HCT116 (cell line): ENCODE results near the gene CYP11A1. TPM values are rescaled to one million over a fixed set of nuclear protein-coding genes. Genes with fewer than 3 reads are reported as not detected.

Experiments used
- ATAC-seq: fragments of 200-7000 bp; cut with Tn5 transposase; 2 replicates; pipeline ENCODE4 v1.9.1; 2020; ENCODE audit warnings: mild to moderate bottlenecking, moderate library complexity
- BruUV-seq: library from RNA; stranded (reverse); fragments of 400-500 nt; replicated peaks from 2 replicates; lab custom pipeline; 2021; lab: Mats Ljungman, UMichigan
- CTCF ChIA-PET: fragments of 300-600 bp; sonication (Branson Sonifier 250); formaldehyde crosslinking; loops from one replicate; lab custom pipeline; 2021; ENCODE audit warnings: antibody characterized with exemption; lab: Charles Lee
- POLR2A ChIA-PET: fragments of 300-600, 350-600 bp; sonication (Branson Sonifier 250); formaldehyde crosslinking; loops from one replicate; lab custom pipeline; 2021; ENCODE audit warnings: antibody characterized with exemption; lab: Charles Lee
- RAD21 ChIA-PET, 2 experiments: fragments of 300-600 bp; sonication (Branson Sonifier 250); formaldehyde crosslinking; loops; one replicate each; lab custom pipeline; 2023; ENCODE audit warnings: low total read pairs in 2 of 2; ENCODE audit not compliant: uncharacterized antibody in 2 of 2, unreplicated experiment in 2 of 2, low non-redundant PET in 1 of 2; lab: Charles Lee
- DNase-seq: peaks from one replicate; pipeline ENCODE4 v3.0.0-alpha.2; 2010; ENCODE audit warnings: low read depth, low spot score
- H2AFZ ChIP-seq: fragments of 200-600 bp; shearing (Covaris generic), sonication (generic); 2 replicates; pipeline ENCODE4 v1.6.1; 2017; ENCODE audit warnings: low read depth, mixed run types, mixed read lengths, antibody characterized with exemption, low read length; ENCODE audit not compliant: poor library complexity, severe bottlenecking
- H3K27ac ChIP-seq: 2 replicates; pipeline ENCODE4 v1.5.1; 2012; ENCODE audit warnings: low read depth, low read length
- H3K27me3 ChIP-seq: fragments of 200-600 bp; sonication (generic); 2 replicates; pipeline ENCODE4 v1.6.1; 2016; ENCODE audit warnings: mixed run types, low read length, mixed read lengths; ENCODE audit not compliant: insufficient read depth
- H3K36me3 ChIP-seq, 2 experiments: fragments of 200-500 bp in 1 of 2; fragments of 200-600 bp in 1 of 2; sonication (Bioruptor generic) in 1 of 2; sonication (generic) in 1 of 2; 2 replicates each; pipeline versions ENCODE4 v1.5.1 to v1.6.1; 2014 to 2016; ENCODE audit warnings: low read length in 2 of 2, inconsistent platforms in 1 of 2, mixed read lengths in 1 of 2, mixed run types in 1 of 2; ENCODE audit not compliant: insufficient read depth in 2 of 2, control insufficient read depth in 1 of 2
- H3K4me1 ChIP-seq, 2 experiments: fragments of 200-600 bp in 1 of 2; sonication (generic) in 1 of 2; 2 replicates each; pipeline versions ENCODE4 v1.5.1 to v1.6.1; 2012 to 2017; ENCODE audit warnings: low read length in 2 of 2, inconsistent platforms in 1 of 2, mild to moderate bottlenecking in 1 of 2, mixed read lengths in 1 of 2, mixed run types in 1 of 2, moderate library complexity in 1 of 2; ENCODE audit not compliant: insufficient read depth in 2 of 2, control insufficient read depth in 1 of 2
- H3K4me2 ChIP-seq: fragments of 200-600 bp; sonication (generic); 2 replicates; pipeline ENCODE4 v1.6.1; 2017; ENCODE audit warnings: mixed run types, low read length, mixed read lengths
- H3K4me3 ChIP-seq, 2 experiments: fragments of 200-600 bp in 1 of 2; sonication (generic) in 1 of 2; replicated peaks in 1 of 2; 2 replicates each; pipeline ENCODE4 v1.5.1; 2011 to 2016; ENCODE audit warnings: low read length in 2 of 2, control low read depth in 1 of 2, low read depth in 1 of 2, mild to moderate bottlenecking in 1 of 2, mixed read lengths in 1 of 2, mixed run types in 1 of 2
- H3K79me2 ChIP-seq: fragments of 200-600 bp; sonication (generic); 2 replicates; pipeline ENCODE4 v1.6.1; 2017; ENCODE audit warnings: mild to moderate bottlenecking, mixed run types, low read length, moderate library complexity, mixed read lengths; ENCODE audit not compliant: insufficient read depth
- H3K9ac ChIP-seq: fragments of 200-600 bp; sonication (generic); 2 replicates; pipeline ENCODE4 v1.6.1; 2016; ENCODE audit warnings: low read length, mixed read lengths
- H3K9me2 ChIP-seq: fragments of 200-600 bp; sonication (generic), shearing (Covaris generic); 2 replicates; pipeline ENCODE4 v1.6.1; 2017; ENCODE audit warnings: mixed run types, mild to moderate bottlenecking, moderate library complexity; ENCODE audit not compliant: insufficient read depth
- H3K9me3 ChIP-seq, 2 experiments: fragments of 200-500 bp in 1 of 2; fragments of 200-600 bp in 1 of 2; sonication (Bioruptor generic) in 1 of 2; sonication (generic) in 1 of 2; 2 replicates each; pipeline ENCODE4 v1.6.1; 2014 to 2017; ENCODE audit warnings: low read length in 2 of 2, mixed read lengths in 2 of 2, inconsistent platforms in 1 of 2, low read depth in 1 of 2, mild to moderate bottlenecking in 1 of 2, mixed run types in 1 of 2, moderate library complexity in 1 of 2; ENCODE audit not compliant: control insufficient read depth in 1 of 2, insufficient read depth in 1 of 2
- H4K20me1 ChIP-seq: fragments of 200-600 bp; sonication (generic), shearing (Covaris generic); 2 replicates; pipeline ENCODE4 v1.6.1; 2017; ENCODE audit warnings: mixed run types, mild to moderate bottlenecking, moderate library complexity; ENCODE audit not compliant: insufficient read depth
- CBX3 ChIP-seq: IDR thresholded peaks from 2 replicates; pipeline ENCODE4 v1.6.1; 2012; ENCODE audit warnings: low read depth
- EZH2 ChIP-seq: fragments of 200-600 bp; sonication (generic); IDR thresholded peaks from 2 replicates; pipeline ENCODE4 v1.6.1; 2017; ENCODE audit warnings: antibody characterized with exemption, mixed run types
- FOSL1 ChIP-seq: IDR thresholded peaks from 2 replicates; pipeline ENCODE4 v1.6.1; 2012; ENCODE audit warnings: low read depth
- JUND ChIP-seq: IDR thresholded peaks from 2 replicates; pipeline ENCODE4 v1.6.1; 2012
- POLR2A ChIP-seq: IDR thresholded peaks from 2 replicates; pipeline ENCODE4 v1.7.0; 2011; ENCODE audit warnings: borderline replicate concordance; ENCODE audit not compliant: insufficient read depth, insufficient read length; ENCODE audit errors: extremely low read depth
- SRF ChIP-seq: IDR thresholded peaks from 2 replicates; pipeline ENCODE4 v1.6.1; 2012; ENCODE audit warnings: low read depth
- TCF7L2 ChIP-seq: IDR thresholded peaks from 2 replicates; pipeline ENCODE4 v1.7.0; 2011; ENCODE audit warnings: borderline replicate concordance, inconsistent platforms; ENCODE audit not compliant: insufficient read depth, insufficient read length; ENCODE audit errors: extremely low read depth
- ZFX ChIP-seq: fragments of 450-650 bp; IDR thresholded peaks from 2 replicates; pipeline ENCODE4 v1.6.1; 2017
- intact Hi-C: fragments of 100-400 bp; cut with micrococcal nuclease; formaldehyde crosslinking; loops from 2 replicates; pipeline ENCODE4 v1.10.0; 2022
- total RNA-seq: library from RNA; stranded (reverse); gene quantifications from one replicate; pipeline ENCODE4 v1.2.1, GENCODE V29; 2021; ENCODE audit not compliant: unreplicated experiment
- TF ChIP-seq, protein P1 (sequence below): IDR thresholded peaks from 2 replicates; pipeline ENCODE4 v1.6.1; 2012
- TF ChIP-seq, protein P2 (sequence below): IDR thresholded peaks from 2 replicates; pipeline ENCODE4 v1.6.1; 2012
- TF ChIP-seq, protein P3 (sequence below), 3 experiments: fragments of 200-600 bp in 1 of 3; sonication (generic) in 1 of 3; IDR thresholded peaks in 2 of 3; conservative IDR thresholded peaks in 1 of 3; 2 replicates each; pipeline ENCODE4 v1.5.1; 2012 to 2017; ENCODE audit warnings: low read depth in 2 of 3, low read length in 2 of 3, antibody characterized with exemption in 1 of 3, borderline replicate concordance in 1 of 3, control low read depth in 1 of 3, mild to moderate bottlenecking in 1 of 3, mixed read lengths in 1 of 3, mixed run types in 1 of 3, moderate library complexity in 1 of 3; ENCODE audit not compliant: insufficient read depth in 1 of 3

The CYP11A1 gene
- total RNA-seq, 1 experiment from 2014 or later: 0.57 TPM

DNA sequence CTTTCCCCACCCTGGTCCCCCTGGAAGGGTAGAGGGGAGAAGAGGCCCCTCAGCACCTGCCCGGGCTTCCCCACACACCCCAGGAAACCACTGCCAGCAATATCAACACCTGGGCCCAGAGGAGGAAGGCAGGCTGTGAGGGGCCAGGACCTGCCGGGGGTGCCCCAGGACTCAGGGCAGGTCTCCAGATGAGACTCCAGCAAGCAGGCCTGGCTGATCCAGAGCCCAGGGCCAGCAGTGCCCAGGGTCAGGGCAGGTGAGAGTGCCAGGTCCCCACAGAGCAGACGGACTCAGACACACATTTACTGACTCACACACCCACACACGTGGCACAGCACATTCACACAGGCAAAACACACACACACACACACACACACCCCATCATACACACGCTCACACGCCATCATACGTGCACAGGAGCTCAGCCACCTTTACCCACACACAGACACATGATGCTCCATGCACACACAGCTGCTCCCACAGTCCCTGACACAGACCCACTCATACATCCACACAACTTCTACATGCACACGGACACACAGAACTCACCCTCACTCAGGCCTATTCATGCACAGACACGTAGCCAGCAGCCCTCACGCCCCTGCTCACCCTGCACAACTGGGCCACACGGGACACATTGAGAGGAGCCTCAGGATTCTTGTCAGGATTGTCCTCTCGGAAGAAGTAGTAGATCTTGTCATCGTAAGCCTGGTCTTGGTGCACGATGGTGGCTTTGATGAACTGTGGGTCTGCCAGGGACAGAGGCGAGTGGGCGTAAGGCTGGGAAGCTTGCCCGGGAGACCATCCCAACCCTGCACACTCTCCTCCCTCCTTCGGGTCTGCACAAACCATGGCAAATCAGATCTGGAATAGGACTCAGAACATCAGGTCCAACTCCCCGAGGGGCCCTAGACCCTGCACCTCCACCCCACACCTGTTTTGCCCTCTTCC, 48.8 kb upstream of the CYP11A1 start:
- DNase-seq: no peak
- H3K79me2 ChIP-seq: peaks cover 42% of the 10 kb centered on the region
- RAD21 ChIA-PET: no interaction called here
- TF ChIP-seq FOSL1 (no peak), POLR2A (no peak), SRF (no peak), EZH2 (no peak), TCF7L2 (no peak), CBX3 (no peak), ZFX (no peak), JUND (no peak)
- TF ChIP-seq, protein P1, sequence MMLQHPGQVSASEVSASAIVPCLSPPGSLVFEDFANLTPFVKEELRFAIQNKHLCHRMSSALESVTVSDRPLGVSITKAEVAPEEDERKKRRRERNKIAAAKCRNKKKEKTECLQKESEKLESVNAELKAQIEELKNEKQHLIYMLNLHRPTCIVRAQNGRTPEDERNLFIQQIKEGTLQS: no peak
- TF ChIP-seq, protein P2, sequence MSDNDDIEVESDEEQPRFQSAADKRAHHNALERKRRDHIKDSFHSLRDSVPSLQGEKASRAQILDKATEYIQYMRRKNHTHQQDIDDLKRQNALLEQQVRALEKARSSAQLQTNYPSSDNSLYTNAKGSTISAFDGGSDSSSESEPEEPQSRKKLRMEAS: no peak
- TF ChIP-seq, protein P3, sequence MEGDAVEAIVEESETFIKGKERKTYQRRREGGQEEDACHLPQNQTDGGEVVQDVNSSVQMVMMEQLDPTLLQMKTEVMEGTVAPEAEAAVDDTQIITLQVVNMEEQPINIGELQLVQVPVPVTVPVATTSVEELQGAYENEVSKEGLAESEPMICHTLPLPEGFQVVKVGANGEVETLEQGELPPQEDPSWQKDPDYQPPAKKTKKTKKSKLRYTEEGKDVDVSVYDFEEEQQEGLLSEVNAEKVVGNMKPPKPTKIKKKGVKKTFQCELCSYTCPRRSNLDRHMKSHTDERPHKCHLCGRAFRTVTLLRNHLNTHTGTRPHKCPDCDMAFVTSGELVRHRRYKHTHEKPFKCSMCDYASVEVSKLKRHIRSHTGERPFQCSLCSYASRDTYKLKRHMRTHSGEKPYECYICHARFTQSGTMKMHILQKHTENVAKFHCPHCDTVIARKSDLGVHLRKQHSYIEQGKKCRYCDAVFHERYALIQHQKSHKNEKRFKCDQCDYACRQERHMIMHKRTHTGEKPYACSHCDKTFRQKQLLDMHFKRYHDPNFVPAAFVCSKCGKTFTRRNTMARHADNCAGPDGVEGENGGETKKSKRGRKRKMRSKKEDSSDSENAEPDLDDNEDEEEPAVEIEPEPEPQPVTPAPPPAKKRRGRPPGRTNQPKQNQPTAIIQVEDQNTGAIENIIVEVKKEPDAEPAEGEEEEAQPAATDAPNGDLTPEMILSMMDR (IDR thresholded peaks at IDR 0.05 in 2 of 3, conservative IDR thresholded peaks at IDR 0.05 in 1 of 3; ENCODE audit: borderline replicate concordance in 1 of 3, insufficient read depth in 1 of 3, low read depth in 2 of 3, low read length in 2 of 3): no peak
- TF ChIP-seq, all 23 proteins: peak for 0
- intact Hi-C loops: no loop called here
- H3K9me2 ChIP-seq: no peaks in the 10 kb centered on the region
- H2AFZ ChIP-seq: no peak overlapping the region
- no peaks in the 10 kb centered on the region for H3K27me3 ChIP-seq
- no peaks in the 10 kb centered on the region for H3K9me3 ChIP-seq
- H3K27ac ChIP-seq: no peak overlapping the region
- H3K4me2 ChIP-seq: no peak overlapping the region
- H4K20me1 ChIP-seq: no peaks in the 10 kb centered on the region
- H3K9ac ChIP-seq: no peak overlapping the region
- CTCF ChIA-PET: no interaction called here
- H3K4me3 ChIP-seq: no peak overlapping the region
- POLR2A ChIA-PET: no interaction called here
- H3K36me3 ChIP-seq: peaks cover 0 to 42% of the 10 kb centered on the region in 2 experiments; a peak in 2 of 4 replicates
- no peak for ATAC-seq
- BruUV-seq: TSS peak; percentile 30
- peaks cover 31 to 35% of the 10 kb centered on the region in 2 experiments for H3K4me1 ChIP-seq
